HepG2 (cell line): ENCODE results near the gene ENTPD6. TPM values are rescaled to one million over a fixed set of nuclear protein-coding genes. Genes with fewer than 3 reads are reported as not detected.

Experiments used
- FOXC1 ChIP-seq: sonication (generic); formaldehyde crosslinking; IDR thresholded peaks from 2 replicates; pipeline ENCODE4 v1.8.0; 2022; ENCODE audit warnings: mild to moderate bottlenecking, missing genetic modification reagents, borderline replicate concordance
- GZF1 ChIP-seq: sonication (generic); formaldehyde crosslinking; IDR thresholded peaks from 2 replicates; pipeline ENCODE4 v1.5.1; 2020; ENCODE audit warnings: mild to moderate bottlenecking, missing genetic modification reagents
- MLX ChIP-seq: IDR thresholded peaks from 2 replicates; pipeline ENCODE4 v1.6.1; 2016
- UBTF ChIP-seq: sonication (generic); formaldehyde crosslinking; IDR thresholded peaks from 2 replicates; pipeline ENCODE4 v1.4.0; 2020; ENCODE audit warnings: mild to moderate bottlenecking, missing genetic modification reagents
- ZBED4 ChIP-seq: sonication (generic); formaldehyde crosslinking; IDR thresholded peaks from 2 replicates; pipeline ENCODE4 v1.4.0; 2020; ENCODE audit warnings: missing genetic modification reagents, borderline replicate concordance
- ZFP62 ChIP-seq: sonication (generic); formaldehyde crosslinking; IDR thresholded peaks from 2 replicates; pipeline ENCODE4 v1.4.0; 2020; ENCODE audit warnings: missing genetic modification reagents
- ZNF331 ChIP-seq: sonication (generic); formaldehyde crosslinking; IDR thresholded peaks from 2 replicates; pipeline ENCODE4 v1.4.0; 2020; ENCODE audit warnings: missing genetic modification reagents
- polyA plus RNA-seq, 8 experiments: library from polyadenylated mRNA; depleted of rRNA in 3 of 8; stranded (reverse) in 7 of 8; unstranded in 1 of 8; fragments of >200 nt; fragmentation: Illumina TruSeq in 4 of 8; extraction: Trizol in 4 of 8; gene quantifications; 2 replicates each; pipeline versions ENCODE4 v1.2.1 to v1.2.3, GENCODE V29; 2011 to 2016; ENCODE audit warnings: low read depth in 4 of 8, missing spikeins in 1 of 8, mixed read lengths in 1 of 8; ENCODE audit not compliant: insufficient read depth in 1 of 8
- total RNA-seq, 5 experiments: library from RNA; depleted of rRNA; stranded (reverse); fragments of >200 nt; fragmentation: Illumina TruSeq; extraction: Trizol; gene quantifications; 2 replicates each; pipeline ENCODE4 v1.2.3, GENCODE V29; 2016; ENCODE audit warnings: low read depth in 1 of 5
- TF ChIP-seq, protein P1 (sequence below): sonication (generic); formaldehyde crosslinking; IDR thresholded peaks from 2 replicates; pipeline ENCODE4 v1.5.0; 2020; ENCODE audit warnings: mild to moderate bottlenecking, low read depth, missing genetic modification reagents, borderline replicate concordance
- TF ChIP-seq, protein P2 (sequence below): sonication (generic); formaldehyde crosslinking; IDR thresholded peaks from 2 replicates; pipeline ENCODE4 v1.4.0; 2020; ENCODE audit warnings: missing genetic modification reagents, borderline replicate concordance
- TF ChIP-seq, protein P3 (sequence below): IDR thresholded peaks from 2 replicates; pipeline ENCODE4 v1.6.1; 2016; ENCODE audit warnings: low read depth, missing genetic modification reagents, missing compliant biosample characterization

Gene ENTPD6
- total and polyA plus RNA-seq, 2 of the 13 experiments (the other 11 are each of a cell fraction or from before 2014, with no cell fraction given): 164 to 172 TPM

DNA sequence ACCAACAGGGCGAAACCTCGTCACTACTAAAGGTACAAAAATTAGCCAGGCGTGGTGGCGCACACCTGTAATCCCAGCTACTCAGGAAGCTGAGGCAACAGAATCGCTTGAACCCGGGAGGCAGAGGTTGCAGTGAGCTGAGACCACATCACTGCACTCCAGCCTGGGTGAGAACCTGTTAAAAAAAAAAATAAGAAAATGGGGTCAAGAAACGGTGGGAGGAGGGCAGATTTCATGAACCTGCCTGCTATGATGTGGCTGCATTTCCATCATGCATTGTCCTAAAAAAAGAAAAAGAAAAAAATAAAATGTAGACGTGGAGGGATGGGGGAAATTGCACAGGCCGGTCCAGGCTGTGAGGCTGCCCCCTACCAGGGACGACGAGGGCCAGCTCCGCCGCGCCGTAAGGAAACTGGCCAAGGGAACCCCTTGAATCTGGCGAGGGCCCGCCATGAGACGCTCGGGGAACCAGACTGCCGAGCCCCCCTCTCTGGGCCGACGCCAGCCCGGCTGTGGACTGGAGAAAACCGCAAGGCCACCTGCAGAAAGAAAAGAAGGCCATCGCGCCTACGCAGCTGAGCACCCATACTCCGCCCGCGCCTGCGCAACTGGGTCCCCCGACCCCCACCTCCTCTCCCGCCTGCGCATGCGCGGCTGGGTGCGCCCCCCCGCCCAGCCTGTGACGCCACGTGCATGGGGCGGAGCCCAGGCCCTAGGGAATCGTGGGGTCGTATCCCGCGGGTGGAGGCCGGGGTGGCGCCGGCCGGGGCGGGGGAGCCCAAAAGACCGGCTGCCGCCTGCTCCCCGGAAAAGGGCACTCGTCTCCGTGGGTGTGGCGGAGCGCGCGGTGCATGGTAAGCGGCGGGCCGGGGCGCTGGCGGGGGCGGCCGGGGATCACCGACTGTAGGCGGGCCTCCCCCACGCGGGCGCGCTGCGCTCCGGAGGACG is at the start of gene ENTPD6 (continued):
- 0 out of 2 replicates have a peak, but pooled peaks have one; percentile 38 for TF ChIP-seq ZBED4 (CRISPR knock-in tag)
- TF ChIP-seq, protein P1, sequence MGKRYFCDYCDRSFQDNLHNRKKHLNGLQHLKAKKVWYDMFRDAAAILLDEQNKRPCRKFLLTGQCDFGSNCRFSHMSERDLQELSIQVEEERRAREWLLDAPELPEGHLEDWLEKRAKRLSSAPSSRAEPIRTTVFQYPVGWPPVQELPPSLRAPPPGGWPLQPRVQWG (CRISPR knock-in tag): no peak
- TF ChIP-seq, protein P2, sequence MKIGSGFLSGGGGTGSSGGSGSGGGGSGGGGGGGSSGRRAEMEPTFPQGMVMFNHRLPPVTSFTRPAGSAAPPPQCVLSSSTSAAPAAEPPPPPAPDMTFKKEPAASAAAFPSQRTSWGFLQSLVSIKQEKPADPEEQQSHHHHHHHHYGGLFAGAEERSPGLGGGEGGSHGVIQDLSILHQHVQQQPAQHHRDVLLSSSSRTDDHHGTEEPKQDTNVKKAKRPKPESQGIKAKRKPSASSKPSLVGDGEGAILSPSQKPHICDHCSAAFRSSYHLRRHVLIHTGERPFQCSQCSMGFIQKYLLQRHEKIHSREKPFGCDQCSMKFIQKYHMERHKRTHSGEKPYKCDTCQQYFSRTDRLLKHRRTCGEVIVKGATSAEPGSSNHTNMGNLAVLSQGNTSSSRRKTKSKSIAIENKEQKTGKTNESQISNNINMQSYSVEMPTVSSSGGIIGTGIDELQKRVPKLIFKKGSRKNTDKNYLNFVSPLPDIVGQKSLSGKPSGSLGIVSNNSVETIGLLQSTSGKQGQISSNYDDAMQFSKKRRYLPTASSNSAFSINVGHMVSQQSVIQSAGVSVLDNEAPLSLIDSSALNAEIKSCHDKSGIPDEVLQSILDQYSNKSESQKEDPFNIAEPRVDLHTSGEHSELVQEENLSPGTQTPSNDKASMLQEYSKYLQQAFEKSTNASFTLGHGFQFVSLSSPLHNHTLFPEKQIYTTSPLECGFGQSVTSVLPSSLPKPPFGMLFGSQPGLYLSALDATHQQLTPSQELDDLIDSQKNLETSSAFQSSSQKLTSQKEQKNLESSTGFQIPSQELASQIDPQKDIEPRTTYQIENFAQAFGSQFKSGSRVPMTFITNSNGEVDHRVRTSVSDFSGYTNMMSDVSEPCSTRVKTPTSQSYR (CRISPR knock-in tag): peak; percentile 94
- TF ChIP-seq ZFP62: no peak
- TF ChIP-seq FOXC1 (CRISPR knock-in tag): peak; percentile 85; the same call in 1 of the 2 replicates
- no peak; the same call in 1 of the 2 replicates for TF ChIP-seq MLX (CRISPR knock-in tag)
- no peak; the same call in 1 of the 2 replicates for TF ChIP-seq GZF1 (CRISPR knock-in tag)
- TF ChIP-seq UBTF (CRISPR knock-in tag): peak; percentile 67
- TF ChIP-seq, protein P3, sequence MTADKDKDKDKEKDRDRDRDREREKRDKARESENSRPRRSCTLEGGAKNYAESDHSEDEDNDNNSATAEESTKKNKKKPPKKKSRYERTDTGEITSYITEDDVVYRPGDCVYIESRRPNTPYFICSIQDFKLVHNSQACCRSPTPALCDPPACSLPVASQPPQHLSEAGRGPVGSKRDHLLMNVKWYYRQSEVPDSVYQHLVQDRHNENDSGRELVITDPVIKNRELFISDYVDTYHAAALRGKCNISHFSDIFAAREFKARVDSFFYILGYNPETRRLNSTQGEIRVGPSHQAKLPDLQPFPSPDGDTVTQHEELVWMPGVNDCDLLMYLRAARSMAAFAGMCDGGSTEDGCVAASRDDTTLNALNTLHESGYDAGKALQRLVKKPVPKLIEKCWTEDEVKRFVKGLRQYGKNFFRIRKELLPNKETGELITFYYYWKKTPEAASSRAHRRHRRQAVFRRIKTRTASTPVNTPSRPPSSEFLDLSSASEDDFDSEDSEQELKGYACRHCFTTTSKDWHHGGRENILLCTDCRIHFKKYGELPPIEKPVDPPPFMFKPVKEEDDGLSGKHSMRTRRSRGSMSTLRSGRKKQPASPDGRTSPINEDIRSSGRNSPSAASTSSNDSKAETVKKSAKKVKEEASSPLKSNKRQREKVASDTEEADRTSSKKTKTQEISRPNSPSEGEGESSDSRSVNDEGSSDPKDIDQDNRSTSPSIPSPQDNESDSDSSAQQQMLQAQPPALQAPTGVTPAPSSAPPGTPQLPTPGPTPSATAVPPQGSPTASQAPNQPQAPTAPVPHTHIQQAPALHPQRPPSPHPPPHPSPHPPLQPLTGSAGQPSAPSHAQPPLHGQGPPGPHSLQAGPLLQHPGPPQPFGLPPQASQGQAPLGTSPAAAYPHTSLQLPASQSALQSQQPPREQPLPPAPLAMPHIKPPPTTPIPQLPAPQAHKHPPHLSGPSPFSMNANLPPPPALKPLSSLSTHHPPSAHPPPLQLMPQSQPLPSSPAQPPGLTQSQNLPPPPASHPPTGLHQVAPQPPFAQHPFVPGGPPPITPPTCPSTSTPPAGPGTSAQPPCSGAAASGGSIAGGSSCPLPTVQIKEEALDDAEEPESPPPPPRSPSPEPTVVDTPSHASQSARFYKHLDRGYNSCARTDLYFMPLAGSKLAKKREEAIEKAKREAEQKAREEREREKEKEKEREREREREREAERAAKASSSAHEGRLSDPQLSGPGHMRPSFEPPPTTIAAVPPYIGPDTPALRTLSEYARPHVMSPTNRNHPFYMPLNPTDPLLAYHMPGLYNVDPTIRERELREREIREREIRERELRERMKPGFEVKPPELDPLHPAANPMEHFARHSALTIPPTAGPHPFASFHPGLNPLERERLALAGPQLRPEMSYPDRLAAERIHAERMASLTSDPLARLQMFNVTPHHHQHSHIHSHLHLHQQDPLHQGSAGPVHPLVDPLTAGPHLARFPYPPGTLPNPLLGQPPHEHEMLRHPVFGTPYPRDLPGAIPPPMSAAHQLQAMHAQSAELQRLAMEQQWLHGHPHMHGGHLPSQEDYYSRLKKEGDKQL: peak; percentile 72
- TF ChIP-seq ZNF331 (CRISPR knock-in tag): no peak; the same call in 1 of the 2 replicates
